Measurements from ENCODE around the gene KIF1B.

- TF ChIP-seq CTCF (IDR thresholded peaks at IDR 0.05) (no peak), POLR2A (IDR thresholded peaks at IDR 0.05) (no peak)
Observed at GRCh38 chr1:10179406-10180091, 30.8 kb upstream of the KIF1B start.

All from Peyer's patch (tissue), 4 donors.